IMR-90 (cell line): Measurements from ENCODE around the gene DENND1A. TPM values are rescaled to one million over a fixed set of nuclear protein-coding genes. Genes with fewer than 3 reads are reported as not detected.

Experiments
- ATAC-seq: fragments of 200-7000 bp; cut with Tn5 transposase; 2 replicates; pipeline ENCODE4 v1.9.1; 2020; ENCODE audit warnings: low read depth, mild to moderate bottlenecking, moderate library complexity
- BruUV-seq: library from RNA; stranded (reverse); fragments of 400-500 nt; replicated peaks from 2 replicates; lab custom pipeline; 2021; lab: Mats Ljungman, UMichigan
- CTCF ChIA-PET: fragments of 300-600 bp; formaldehyde crosslinking; extraction: SDS; loops from one replicate; lab custom pipeline; 2021; ENCODE audit warnings: antibody characterized with exemption; lab: Yijun Ruan, JAX
- POLR2A ChIA-PET: fragments of 300-600 bp; sonication (Branson Sonifier 250); formaldehyde crosslinking; loops from one replicate; lab custom pipeline; 2022; ENCODE audit warnings: antibody characterized with exemption; ENCODE audit not compliant: unreplicated experiment; lab: Charles Lee
- DNase-seq: peaks from one replicate; pipeline ENCODE4 v3.0.0; 2013
- H2AFZ ChIP-seq: replicated peaks from 2 replicates; pipeline ENCODE3; 2013; ENCODE audit warnings: low read length, mild to moderate bottlenecking; ENCODE audit not compliant: poor library complexity
- H2AK5ac ChIP-seq: 2 replicates; pipeline ENCODE4 v1.6.1; 2013; ENCODE audit warnings: low read depth, low read length, inconsistent platforms
- H2AK9ac ChIP-seq: replicated peaks from 2 replicates; pipeline ENCODE3; 2013; ENCODE audit warnings: mild to moderate bottlenecking, low read depth, low read length, moderate library complexity; ENCODE audit not compliant: poor library complexity
- H2BK120ac ChIP-seq: 2 replicates; pipeline ENCODE4 v1.6.1; 2013; ENCODE audit warnings: low read depth, low read length, inconsistent platforms
- H2BK15ac ChIP-seq: 3 replicates; pipeline ENCODE4 v1.6.1; 2013; ENCODE audit warnings: low read depth, low read length, inconsistent platforms
- H2BK20ac ChIP-seq: 2 replicates; pipeline ENCODE4 v1.6.1; 2013; ENCODE audit warnings: low read depth, mild to moderate bottlenecking, inconsistent platforms, low read length, moderate library complexity
- H2BK5ac ChIP-seq: 2 replicates; pipeline ENCODE4 v1.6.1; 2013; ENCODE audit warnings: mild to moderate bottlenecking, low read depth, low read length, inconsistent platforms; ENCODE audit not compliant: poor library complexity, severe bottlenecking
- H3K14ac ChIP-seq: replicated peaks from 2 replicates; pipeline ENCODE4 v1.6.1; 2013; ENCODE audit warnings: low read depth, low read length, inconsistent platforms
- H3K18ac ChIP-seq: 2 replicates; pipeline ENCODE4 v1.6.1; 2013; ENCODE audit warnings: low read depth, low read length, control low read depth
- H3K23ac ChIP-seq: 2 replicates; pipeline ENCODE4 v1.6.1; 2013; ENCODE audit warnings: low read depth, low read length, inconsistent platforms
- H3K27ac ChIP-seq: 2 replicates; pipeline ENCODE4 v1.5.1; 2013; ENCODE audit warnings: mild to moderate bottlenecking, control low read depth, low read length; ENCODE audit not compliant: insufficient read depth
- H3K27me3 ChIP-seq: 2 replicates; pipeline ENCODE4 v1.6.1; 2013; ENCODE audit warnings: low read length; ENCODE audit not compliant: control insufficient read depth, insufficient read depth
- H3K36me3 ChIP-seq: 2 replicates; pipeline ENCODE4 v1.6.1; 2013; ENCODE audit warnings: low read length, mixed read lengths; ENCODE audit not compliant: control insufficient read depth, insufficient read depth
- H3K4ac ChIP-seq: 2 replicates; pipeline ENCODE4 v1.6.1; 2013; ENCODE audit warnings: low read depth, low read length, inconsistent platforms
- H3K4me1 ChIP-seq: 2 replicates; pipeline ENCODE4 v1.6.1; 2013; ENCODE audit warnings: low read length, mixed read lengths; ENCODE audit not compliant: control insufficient read depth, insufficient read depth
- H3K4me2 ChIP-seq: 2 replicates; pipeline ENCODE4 v1.6.1; 2013; ENCODE audit warnings: low read depth, mild to moderate bottlenecking, control low read depth, low read length, moderate library complexity
- H3K4me3 ChIP-seq: 2 replicates; pipeline ENCODE4 v1.5.1; 2013; ENCODE audit warnings: low read depth, mild to moderate bottlenecking, control low read depth, low read length, moderate library complexity; ENCODE audit not compliant: insufficient read depth
- H3K56ac ChIP-seq: 2 replicates; pipeline ENCODE4 v1.6.1; 2013; ENCODE audit warnings: low read length, inconsistent platforms; ENCODE audit not compliant: insufficient read depth; ENCODE audit errors: extremely low read depth
- H3K79me1 ChIP-seq, 2 experiments: 2 replicates each; pipeline ENCODE4 v1.6.1; 2013; ENCODE audit warnings: low read length in 2 of 2, inconsistent platforms in 1 of 2, low read depth in 1 of 2
- H3K9ac ChIP-seq: 2 replicates; pipeline ENCODE4 v1.6.1; 2013; ENCODE audit warnings: low read depth, low read length, control low read depth
- H3K9me1 ChIP-seq: 2 replicates; pipeline ENCODE4 v1.6.1; 2013; ENCODE audit warnings: low read length, inconsistent platforms; ENCODE audit not compliant: insufficient read depth
- H3K9me3 ChIP-seq: 2 replicates; pipeline ENCODE4 v1.6.1; 2013; ENCODE audit warnings: low read length; ENCODE audit not compliant: control insufficient read depth, insufficient read depth
- H4K20me1 ChIP-seq: 2 replicates; pipeline ENCODE4 v1.6.1; 2013; ENCODE audit warnings: low read length, inconsistent platforms; ENCODE audit not compliant: insufficient read depth
- H4K5ac ChIP-seq: 2 replicates; pipeline ENCODE4 v1.6.1; 2013; ENCODE audit warnings: mild to moderate bottlenecking, low read depth, low read length, control low read depth
- H4K8ac ChIP-seq, 2 experiments: 2 replicates each; pipeline ENCODE4 v1.6.1; 2013; ENCODE audit warnings: low read depth in 2 of 2, low read length in 2 of 2, control low read depth in 1 of 2, inconsistent platforms in 1 of 2
- H4K91ac ChIP-seq: 2 replicates; pipeline ENCODE4 v1.6.1; 2013; ENCODE audit warnings: low read depth, low read length, inconsistent platforms; ENCODE audit not compliant: insufficient read depth
- BHLHE40 ChIP-seq: fragments of 150-350 bp; IDR thresholded peaks from 2 replicates; pipeline ENCODE4 v1.6.1; 2016; ENCODE audit warnings: mild to moderate bottlenecking, low read depth, low read length
- CEBPB ChIP-seq: IDR thresholded peaks from 2 replicates; pipeline ENCODE4 v1.6.1; 2012; ENCODE audit warnings: low read depth, low read length, improper control_type of control experiment
- CHD1 ChIP-seq: IDR thresholded peaks from 2 replicates; pipeline ENCODE4 v1.6.1; 2012; ENCODE audit warnings: low read depth, low read length, improper control_type of control experiment
- CTCF ChIP-seq: conservative IDR thresholded peaks from 2 replicates; pipeline ENCODE4 v1.5.1; 2012; ENCODE audit warnings: mild to moderate bottlenecking, low read depth, low read length, improper control_type of control experiment
- ELK1 ChIP-seq: fragments of 150-350 bp; IDR thresholded peaks from 2 replicates; pipeline ENCODE4 v1.6.1; 2016; ENCODE audit warnings: low read depth, mild to moderate bottlenecking, low read length, moderate library complexity, borderline replicate concordance
- FOS ChIP-seq: fragments of 150-350 bp; IDR thresholded peaks from 2 replicates; pipeline ENCODE4 v1.6.1; 2016; ENCODE audit warnings: low read depth, low read length
- MAFK ChIP-seq: IDR thresholded peaks from 2 replicates; pipeline ENCODE4 v1.6.1; 2012; ENCODE audit warnings: low read depth, low read length, improper control_type of control experiment
- MAZ ChIP-seq: IDR thresholded peaks from 2 replicates; pipeline ENCODE4 v1.6.1; 2012; ENCODE audit warnings: low read depth, mild to moderate bottlenecking, low read length, improper control_type of control experiment, moderate library complexity, borderline replicate concordance
- MXI1 ChIP-seq: IDR thresholded peaks from 2 replicates; pipeline ENCODE4 v1.6.1; 2012; ENCODE audit warnings: low read depth, mild to moderate bottlenecking, low read length, moderate library complexity, borderline replicate concordance
- NFE2L2 ChIP-seq: fragments of 150-350 bp; IDR thresholded peaks from 2 replicates; pipeline ENCODE4 v1.6.1; 2016; ENCODE audit warnings: low read depth, mild to moderate bottlenecking, low read length
- POLR2A ChIP-seq: IDR thresholded peaks from 2 replicates; pipeline ENCODE4 v1.6.1; 2012; ENCODE audit warnings: mild to moderate bottlenecking, low read depth, low read length
- RAD21 ChIP-seq: IDR thresholded peaks from 2 replicates; pipeline ENCODE4 v1.6.1; 2012; ENCODE audit warnings: low read length, improper control_type of control experiment
- RCOR1 ChIP-seq: IDR thresholded peaks from 2 replicates; pipeline ENCODE4 v1.6.1; 2012; ENCODE audit warnings: mild to moderate bottlenecking, low read length, improper control_type of control experiment; ENCODE audit not compliant: insufficient replicate concordance
- RFX5 ChIP-seq: IDR thresholded peaks from 2 replicates; pipeline ENCODE4 v1.8.0; 2012; ENCODE audit warnings: low read depth, mild to moderate bottlenecking, low read length, moderate library complexity
- SMC3 ChIP-seq: fragments of 150-350 bp; IDR thresholded peaks from 2 replicates; pipeline ENCODE4 v1.6.1; 2016; ENCODE audit warnings: low read depth, mild to moderate bottlenecking, antibody characterized with exemption, low read length, moderate library complexity
- USF2 ChIP-seq: fragments of 150-350 bp; IDR thresholded peaks from 2 replicates; pipeline ENCODE4 v1.6.1; 2017; ENCODE audit warnings: mild to moderate bottlenecking, antibody characterized with exemption, low read length, low read depth
- WGBS, 2 experiments: methylation state at CpG; one replicate each; pipeline versions ENCODE4 v1.1.5 to v1.1.7; 2013; ENCODE audit warnings: missing lambda C conversion rate in 2 of 2; ENCODE audit not compliant: insufficient read length in 1 of 2; ENCODE audit errors: extremely low coverage in 2 of 2; 5-methylcytosine and 5-hydroxymethylcytosine counted together
- dilution Hi-C: fragments of 300-500 bp; cut with HindIII; formaldehyde crosslinking; loops from one replicate; pipeline ENCODE4 v1.14.3; 2018; ENCODE audit warnings: low sequenced_read_pairs; ENCODE audit not compliant: unreplicated experiment
- in situ Hi-C: fragments of 300-500 bp; cut with MboI; formaldehyde crosslinking; loops from 3 replicates; pipeline ENCODE4 v1.14.3; 2019; ENCODE audit warnings: low sequenced_read_pairs, inconsistent platforms, mixed read lengths
- intact Hi-C: fragments of 100-400 bp; cut with micrococcal nuclease; formaldehyde crosslinking; loops from 2 replicates; pipeline ENCODE4 v1.10.0; 2022
- polyA plus RNA-seq, 3 experiments: library from polyadenylated mRNA; depleted of rRNA; stranded (reverse); fragments of >200 nt; gene quantifications; 2 replicates each; pipeline ENCODE4 v1.2.3, GENCODE V29; 2012; ENCODE audit warnings: low replicate concordance in 1 of 3
- total RNA-seq: library from RNA; depleted of rRNA; stranded (reverse); fragments of >200 nt; gene quantifications from 2 replicates; pipeline ENCODE4 v1.2.3, GENCODE V29; 2012

Gene DENND1A
- total and polyA plus RNA-seq, 2 of the 4 experiments (the other 2 are of a cell fraction), result 21.4 to 27.6 TPM

GRCh38 chr9:123540457-123540856 is 389.5 kb downstream of the DENND1A start:
- Histone ChIP-seq H3K4me3 (no peak overlapping the region), H3K18ac (no peak overlapping the region), H3K56ac (no peak overlapping the region), H3K4me2 (no peak overlapping the region), H4K20me1 (peaks cover 5% of the 10 kb centered on the region), H2BK15ac (no peak overlapping the region), H2AFZ (no peak overlapping the region), H2BK120ac (no peak overlapping the region), H3K9ac (no peak overlapping the region), H3K27me3 (peaks cover 2% of the 10 kb centered on the region; the same call in 1 of the 2 replicates), H3K79me1 (no peaks in the 10 kb centered on the region), H3K36me3 (no peaks in the 10 kb centered on the region), H2AK9ac (no peak overlapping the region), H3K14ac (no peak overlapping the region), H3K4ac (no peak overlapping the region), H4K5ac (no peak overlapping the region), H4K8ac (no peak overlapping the region), H2AK5ac (no peak overlapping the region), H3K23ac (no peak overlapping the region), H3K4me1 (no peaks in the 10 kb centered on the region), H2BK20ac (no peak overlapping the region), H2BK5ac (no peak overlapping the region), H4K91ac (no peak overlapping the region), H3K9me1 (no peaks in the 10 kb centered on the region), H3K27ac (no peak overlapping the region), H3K9me3 (no peaks in the 10 kb centered on the region)
- ATAC-seq, result no peak
- in situ Hi-C loops (loop anchor here (10.0 to 25.0 kb wide), 2 partner anchors 494 to 772 kb away; no protein-coding TSS in a partner anchor), dilution Hi-C loops (no loop called here), intact Hi-C loops (loop anchor here (5.0 to 10.0 kb wide), 3 partner anchors 384 to 714 kb away; partner anchors contain the start of gene NEK6)
- CTCF ChIA-PET, result interaction anchor here (1.0 kb wide), 1 partner anchor 12 kb away, joined by 3 read pairs; no protein-coding TSS in a partner anchor
- WGBS, 2 experiments, result no CpG with 5 or more reads among the region's 3 CpGs
- no peak for DNase-seq
- BruUV-seq, result no TSS peak
- TF ChIP-seq RAD21 (no peak), MAFK (no peak), ELK1 (no peak), MAZ (no peak), CHD1 (no peak), CTCF (no peak), MXI1 (no peak), RCOR1 (no peak), NFE2L2 (no peak), POLR2A (no peak), SMC3 (no peak), USF2 (no peak), CEBPB (no peak), BHLHE40 (no peak), FOS (no peak), RFX5 (no peak)
- POLR2A ChIA-PET, result interaction anchor here (0.7 kb wide), 1 partner anchor 563 kb away, joined by 3 read pairs; no protein-coding TSS in a partner anchor
